AG04449 (cell line): ENCODE results near the gene LINGO1.

Source experiments
- CTCF ChIA-PET: fragments of 350-600 bp; formaldehyde crosslinking; extraction: SDS; loops from one replicate; lab custom pipeline; 2021; ENCODE audit warnings: antibody characterized with exemption; lab: Yijun Ruan, JAX
- POLR2A ChIA-PET: fragments of 400-600, 350-600 bp; formaldehyde crosslinking; extraction: SDS; loops from one replicate; lab custom pipeline; 2020; ENCODE audit warnings: antibody characterized with exemption, inconsistent platforms; lab: Yijun Ruan, JAX
- DNase-seq: peaks from one replicate; pipeline ENCODE4 v3.0.0-alpha.2; 2010; ENCODE audit warnings: low read depth, low spot score
- H3K4me3 ChIP-seq: 2 replicates; pipeline ENCODE4 v1.5.1; 2011; ENCODE audit warnings: low read depth, mild to moderate bottlenecking, control low read depth, low read length
- TF ChIP-seq, protein P1 (sequence below): IDR thresholded peaks from one replicate; pipeline ENCODE4 v1.5.1; 2011; ENCODE audit warnings: mild to moderate bottlenecking, moderate library complexity, low read length, control low read depth, inconsistent platforms; ENCODE audit not compliant: insufficient read depth; ENCODE audit errors: missing control alignments

The LINGO1 gene

DNA sequence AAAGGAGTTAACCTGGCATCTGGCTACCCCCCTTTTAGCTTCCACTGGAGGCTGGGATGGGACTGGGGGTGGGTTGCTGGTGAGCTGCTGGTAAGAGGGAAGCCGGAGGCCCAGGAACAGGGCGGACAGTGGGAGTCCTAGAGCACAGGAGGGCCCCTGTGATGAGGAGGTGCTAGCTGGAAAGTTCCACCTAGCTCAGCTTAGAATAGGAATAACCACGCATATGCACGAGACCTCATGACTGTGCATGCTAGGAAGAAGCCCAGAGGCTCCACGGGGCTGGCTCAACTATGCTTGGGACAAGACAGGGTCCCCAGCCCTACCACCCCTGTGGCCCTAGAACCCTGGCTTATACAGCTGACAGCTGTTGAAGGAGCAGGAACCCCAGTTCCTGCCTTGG is 34.1 kb downstream of the LINGO1 start:
- POLR2A ChIA-PET: no interaction called here
- H3K4me3 ChIP-seq: no peak overlapping the region
- no peak for DNase-seq
- CTCF ChIA-PET: no interaction called here
- TF ChIP-seq, protein P1, sequence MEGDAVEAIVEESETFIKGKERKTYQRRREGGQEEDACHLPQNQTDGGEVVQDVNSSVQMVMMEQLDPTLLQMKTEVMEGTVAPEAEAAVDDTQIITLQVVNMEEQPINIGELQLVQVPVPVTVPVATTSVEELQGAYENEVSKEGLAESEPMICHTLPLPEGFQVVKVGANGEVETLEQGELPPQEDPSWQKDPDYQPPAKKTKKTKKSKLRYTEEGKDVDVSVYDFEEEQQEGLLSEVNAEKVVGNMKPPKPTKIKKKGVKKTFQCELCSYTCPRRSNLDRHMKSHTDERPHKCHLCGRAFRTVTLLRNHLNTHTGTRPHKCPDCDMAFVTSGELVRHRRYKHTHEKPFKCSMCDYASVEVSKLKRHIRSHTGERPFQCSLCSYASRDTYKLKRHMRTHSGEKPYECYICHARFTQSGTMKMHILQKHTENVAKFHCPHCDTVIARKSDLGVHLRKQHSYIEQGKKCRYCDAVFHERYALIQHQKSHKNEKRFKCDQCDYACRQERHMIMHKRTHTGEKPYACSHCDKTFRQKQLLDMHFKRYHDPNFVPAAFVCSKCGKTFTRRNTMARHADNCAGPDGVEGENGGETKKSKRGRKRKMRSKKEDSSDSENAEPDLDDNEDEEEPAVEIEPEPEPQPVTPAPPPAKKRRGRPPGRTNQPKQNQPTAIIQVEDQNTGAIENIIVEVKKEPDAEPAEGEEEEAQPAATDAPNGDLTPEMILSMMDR: no peak

DNA sequence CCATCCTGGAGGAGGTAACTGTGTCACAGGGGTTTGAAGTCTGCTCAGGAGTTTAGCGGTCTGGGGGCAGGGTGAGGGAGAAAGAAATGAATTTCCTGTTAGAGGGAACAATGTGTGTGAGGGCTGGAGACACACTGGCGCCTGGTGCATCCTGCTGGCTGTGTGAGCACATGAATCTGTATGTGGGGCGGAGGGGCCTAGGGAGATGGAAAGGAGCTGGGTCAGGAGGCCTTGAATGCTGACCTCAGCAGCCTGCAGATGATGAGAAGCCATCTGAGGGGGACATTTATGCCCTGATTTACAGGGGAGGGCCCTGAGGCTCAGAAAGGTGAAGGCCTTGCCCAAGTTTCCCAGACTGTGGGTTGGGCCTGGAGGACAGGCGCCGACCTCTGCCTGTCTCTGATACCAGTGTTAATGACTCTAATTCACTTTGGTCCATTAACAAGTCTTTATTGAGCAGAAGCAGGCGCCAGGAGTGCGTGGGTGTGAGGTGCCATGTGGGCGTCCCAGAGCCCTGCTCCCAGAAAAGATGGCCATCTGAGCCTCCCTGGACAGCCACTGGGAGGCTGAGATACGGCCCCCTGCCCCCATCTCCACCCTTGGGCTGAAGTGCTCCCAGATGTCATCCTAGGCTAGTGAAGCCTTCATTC is 34.8 kb downstream of the LINGO1 start:
- ChIA-PET POLR2A (no interaction called here), CTCF (no interaction called here)
- H3K4me3 ChIP-seq: no peak overlapping the region
- DNase-seq: no peak
- TF ChIP-seq, protein P1: no peak

DNA sequence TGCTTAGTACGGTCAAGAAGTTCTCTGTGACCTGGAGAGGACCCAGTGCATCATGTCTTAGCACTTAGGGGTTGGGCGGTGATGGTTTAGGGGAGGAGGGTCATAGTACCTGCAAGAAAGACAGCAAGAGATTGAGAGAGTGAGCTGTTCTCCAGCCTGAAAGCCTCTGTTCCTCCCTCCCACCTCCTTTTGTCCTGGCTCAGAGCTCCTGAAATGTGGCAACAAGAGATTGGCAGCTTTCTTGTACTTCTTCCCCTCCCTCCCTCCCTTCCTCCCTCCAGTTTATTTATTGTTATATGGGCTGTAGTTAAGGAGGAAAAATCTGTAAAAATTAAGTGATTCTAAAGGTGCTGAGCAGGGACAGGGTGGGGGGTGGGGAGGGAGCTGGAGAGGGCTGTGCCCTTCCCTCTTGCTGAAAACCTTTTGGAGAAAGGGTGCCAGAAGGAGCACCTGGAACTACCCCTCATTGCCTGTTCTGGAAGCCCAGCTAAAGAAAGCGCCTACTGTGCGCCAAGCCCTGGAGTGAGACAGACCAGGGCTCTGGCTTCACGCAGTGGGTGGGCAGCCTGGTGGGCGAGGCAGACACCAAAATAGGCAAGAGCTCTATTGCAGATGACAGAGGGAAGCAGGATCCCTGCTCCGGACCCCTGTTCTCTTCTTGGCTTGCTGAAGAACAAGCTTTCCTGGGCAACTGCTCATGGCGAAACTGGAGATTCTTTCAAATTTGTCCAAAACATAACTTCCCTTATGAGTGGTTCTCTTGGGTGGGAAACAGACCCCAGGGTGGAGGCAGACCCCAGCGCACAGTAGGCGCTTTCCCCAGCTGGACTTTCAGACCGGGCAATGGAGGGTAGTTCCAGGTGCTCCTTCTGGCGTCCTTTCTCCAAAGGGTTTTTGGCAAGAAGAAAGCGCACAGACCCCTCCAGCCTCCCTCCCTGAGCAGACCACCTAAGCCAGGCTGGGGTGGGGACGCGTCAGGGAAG is 35.6 kb downstream of the LINGO1 start:
- TF ChIP-seq, protein P1: no peak
- no peak overlapping the region for H3K4me3 ChIP-seq
- ChIA-PET CTCF (no interaction called here), POLR2A (no interaction called here)
- no peak for DNase-seq

DNA sequence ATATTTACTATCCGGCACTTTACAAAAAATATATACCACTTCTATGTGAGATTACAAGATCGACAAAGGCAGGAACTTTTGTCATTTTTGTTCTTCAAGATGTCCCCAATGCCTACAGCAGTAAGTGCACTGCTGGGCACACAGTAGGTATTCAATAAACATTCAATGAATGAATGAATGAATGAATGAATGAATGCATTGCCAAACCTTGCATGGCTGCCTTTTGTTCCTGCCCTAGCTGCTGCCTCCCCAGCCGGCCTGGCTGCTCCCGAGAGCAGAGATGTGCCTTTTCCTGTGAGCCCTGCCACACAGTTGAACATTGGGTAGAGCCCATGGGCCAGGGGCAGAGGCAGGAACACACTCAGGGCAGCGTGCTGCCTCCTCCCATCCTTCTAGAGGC is 37.5 kb downstream of the LINGO1 start:
- DNase-seq: no peak
- H3K4me3 ChIP-seq: no peak overlapping the region
- ChIA-PET CTCF (no interaction called here), POLR2A (no interaction called here)
- TF ChIP-seq, protein P1: no peak

DNA sequence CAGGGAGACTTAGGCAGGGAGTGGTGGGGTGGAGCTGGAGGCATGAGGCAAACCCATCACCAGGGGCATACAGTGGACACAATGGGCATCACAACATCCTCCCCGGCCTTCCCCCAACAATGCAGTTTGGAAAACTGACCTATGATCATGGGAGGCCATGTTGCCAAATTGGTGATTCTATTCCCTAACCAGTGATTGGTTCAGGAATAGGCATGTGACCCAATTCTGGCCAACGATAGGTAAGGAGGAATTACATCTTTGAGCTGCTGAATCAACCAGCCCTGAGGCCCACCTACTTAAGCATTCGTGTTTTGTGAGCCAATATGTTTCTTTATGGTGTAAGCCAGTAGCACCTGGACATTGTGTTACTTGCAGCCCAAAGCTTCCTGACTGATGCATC is 40.0 kb downstream of the LINGO1 start:
- CTCF ChIA-PET: interaction anchor here (1.9 to 2.3 kb wide), 2 partner anchors 10 to 41 kb away, joined by 8 to 9 read pairs; partner anchors contain the start of gene LINGO1
- TF ChIP-seq, protein P1: no peak
- no peak for DNase-seq

More for the DNA sequence above, 40.0 kb downstream of the LINGO1 start:
- H3K4me3 ChIP-seq: no peak overlapping the region
- POLR2A ChIA-PET: no interaction called here
